DMS53 treated with DMSO at 0.1 percent for 48 hours (cell line): ENCODE data around the gene AADAC.
"Not testable (repeated sequence)": the region's sequence is repeated elsewhere in the genome, so short reads cannot be mapped to it uniquely, and the experiment has no call there.

Source experiments
- DNase-seq: peaks from one replicate; lab custom pipeline; 2025; ENCODE audit not compliant: unreplicated experiment; lab: John Stamatoyannopoulos, UW

Gene AADAC

DNA sequence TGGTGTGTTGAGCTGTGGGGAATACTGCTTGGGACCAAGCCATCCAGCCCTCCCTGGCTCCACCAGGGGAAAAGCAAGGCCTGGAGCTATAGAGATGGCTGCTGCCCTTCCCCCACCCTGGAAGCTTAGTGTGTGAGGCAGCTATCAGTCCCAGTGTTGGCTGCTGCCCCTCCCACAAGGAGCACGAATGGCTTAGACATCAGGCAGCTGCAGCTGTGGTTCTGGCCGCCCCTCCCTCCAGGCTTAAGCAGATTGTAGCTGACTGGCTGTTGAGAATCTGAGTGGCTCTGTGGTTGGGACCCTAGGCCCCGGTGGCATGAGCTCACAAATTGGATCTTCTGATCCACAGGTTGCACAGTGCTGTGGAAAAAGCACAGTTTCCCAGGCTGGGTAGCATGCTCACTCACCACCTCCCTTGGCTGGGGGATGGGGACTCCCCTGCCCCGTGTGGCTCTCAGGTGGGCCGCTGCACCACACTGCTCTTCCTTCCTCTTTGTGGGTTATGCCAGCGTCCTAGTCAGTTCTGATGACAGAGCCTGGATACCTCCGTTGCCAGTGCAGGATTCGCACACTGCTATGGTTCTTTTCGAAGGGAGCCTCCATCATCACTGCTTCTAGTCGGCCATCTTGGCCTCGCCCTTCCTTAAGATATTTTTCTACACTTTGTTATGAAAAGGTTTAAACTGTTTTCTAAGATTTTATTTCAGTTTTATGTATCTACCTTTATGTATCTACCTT is 38.3 kb downstream of the AADAC start:
- no peak for DNase-seq

DNA sequence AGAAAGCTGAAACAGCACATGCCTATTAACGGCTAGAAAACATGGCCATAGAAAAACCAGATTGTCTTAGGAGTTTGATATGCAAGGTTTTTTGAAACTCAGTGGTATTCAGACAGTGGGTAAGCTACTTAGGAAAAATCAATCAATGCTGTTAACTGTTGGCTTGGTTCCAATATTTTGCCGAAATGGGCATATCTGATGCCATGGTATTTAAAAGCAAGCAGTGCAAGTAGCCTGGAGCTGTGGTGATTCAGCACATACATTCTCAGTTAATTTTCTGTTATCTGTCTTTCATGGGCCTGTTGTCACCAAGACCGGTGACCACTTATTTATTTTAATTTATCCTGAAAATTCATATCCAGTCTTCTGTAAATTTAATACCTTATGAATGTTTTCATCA is 42.2 kb downstream of the AADAC start:
- DNase-seq = no peak

DNA sequence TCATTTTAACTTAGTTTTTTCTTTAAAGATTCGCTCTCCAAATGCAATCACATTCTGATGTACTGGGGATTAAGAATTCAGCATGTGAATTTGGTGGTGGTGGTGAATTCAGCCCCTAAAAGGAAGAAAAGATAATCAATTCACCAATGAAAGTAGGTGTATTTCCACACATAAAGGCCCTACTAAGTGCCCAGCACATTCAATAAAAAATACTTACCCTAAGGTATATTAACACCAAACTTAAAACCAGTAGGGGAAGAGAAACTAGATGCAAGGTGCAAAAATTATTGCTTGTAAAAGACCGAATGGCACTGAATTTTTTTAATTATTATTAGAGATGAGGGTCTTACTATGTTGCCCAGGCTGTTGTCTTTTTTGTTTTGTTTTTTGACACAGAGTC is 42.7 kb downstream of the AADAC start:
- DNase-seq = no peak

DNA sequence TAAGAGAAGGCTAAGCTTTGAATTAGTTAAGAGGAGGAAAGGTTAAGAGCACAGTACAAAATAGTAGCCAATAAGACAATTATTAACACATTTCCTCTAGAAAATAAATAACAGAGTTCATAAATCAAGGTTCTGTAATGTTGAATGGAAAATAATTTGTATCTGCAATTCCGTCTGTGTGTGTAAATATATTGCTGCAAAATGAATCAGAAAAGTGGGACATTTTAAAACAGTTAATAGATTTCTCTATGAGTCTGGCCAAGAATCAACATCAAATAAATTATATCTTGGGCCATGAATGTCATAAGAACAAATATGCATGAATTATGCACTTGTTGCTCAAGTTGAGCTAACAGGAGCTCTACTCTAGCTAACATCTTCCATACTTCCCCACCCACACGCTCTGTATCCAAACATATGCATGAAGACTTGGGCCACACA is 45.3 kb downstream of the AADAC start:
- DNase-seq = no peak

DNA sequence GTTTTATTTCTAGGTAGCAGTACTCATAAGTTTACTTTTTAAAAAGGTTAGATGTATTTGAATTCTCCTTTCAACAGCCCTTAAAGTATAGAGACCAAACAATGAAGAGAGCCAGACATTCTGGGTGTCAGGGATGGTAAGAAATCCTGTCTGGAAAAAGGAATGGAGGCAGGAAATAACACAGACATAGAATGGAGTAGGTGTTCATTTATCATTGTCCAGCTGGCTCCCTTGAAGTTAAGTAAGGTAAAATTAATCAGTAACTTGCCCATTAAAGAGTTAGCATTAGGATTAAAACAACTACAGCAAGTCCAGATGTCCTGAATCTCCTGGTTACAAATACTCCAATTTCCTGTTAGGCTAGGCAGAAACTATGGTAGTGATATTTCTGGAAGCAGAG is 46.0 kb downstream of the AADAC start:
- DNase-seq = peak; percentile 43

DNA sequence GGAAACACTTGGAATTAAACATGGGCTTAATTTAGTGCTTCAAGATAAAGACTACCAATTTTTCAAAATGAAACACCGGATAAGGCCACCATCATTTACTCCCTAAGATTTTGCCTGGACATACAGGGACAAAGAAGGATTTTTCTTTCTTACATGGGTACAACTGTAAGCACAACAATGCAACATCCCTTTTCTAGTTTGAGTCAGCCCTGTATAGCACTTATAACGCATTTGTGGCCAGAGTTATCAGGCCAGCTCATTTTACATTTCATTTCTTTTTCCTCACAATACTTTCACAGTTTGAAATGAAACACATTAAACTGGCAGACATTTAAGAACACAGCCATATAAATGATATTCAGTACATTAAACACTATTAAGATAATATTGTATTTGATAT is 49.7 kb downstream of the AADAC start:
- DNase-seq = no peak

DNA sequence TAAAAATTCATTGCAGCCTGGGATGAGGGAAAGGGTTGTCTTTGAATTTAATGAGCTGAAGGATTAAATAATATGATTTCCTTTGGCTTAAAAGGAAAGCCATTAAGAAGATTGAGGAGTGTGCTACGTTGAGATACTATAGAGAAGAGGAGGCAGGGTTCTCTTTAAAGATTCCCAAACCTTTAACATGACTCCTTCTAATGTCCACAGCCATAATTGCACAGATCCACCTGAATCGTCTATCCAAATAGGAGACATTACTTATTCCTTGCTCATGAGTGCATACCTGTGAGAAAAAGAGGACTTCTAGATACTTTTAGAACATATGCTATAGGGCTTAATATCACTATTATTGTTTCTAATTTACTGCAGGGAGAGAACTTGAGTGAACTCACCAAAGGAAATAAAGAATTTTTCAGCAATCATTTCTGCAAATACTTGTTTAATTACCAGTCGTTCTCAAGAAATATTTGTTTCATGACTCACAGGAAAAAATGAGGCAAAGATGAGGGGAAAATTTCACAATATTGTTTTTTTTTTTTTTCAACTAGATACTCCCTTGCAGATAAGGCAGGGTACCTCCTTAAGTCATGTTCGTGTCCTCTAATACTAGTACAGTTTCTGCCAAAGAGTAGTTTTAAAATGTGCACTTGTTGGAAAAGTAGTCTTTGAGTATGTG is 50.6 kb downstream of the AADAC start:
- DNase-seq = no peak

DNA sequence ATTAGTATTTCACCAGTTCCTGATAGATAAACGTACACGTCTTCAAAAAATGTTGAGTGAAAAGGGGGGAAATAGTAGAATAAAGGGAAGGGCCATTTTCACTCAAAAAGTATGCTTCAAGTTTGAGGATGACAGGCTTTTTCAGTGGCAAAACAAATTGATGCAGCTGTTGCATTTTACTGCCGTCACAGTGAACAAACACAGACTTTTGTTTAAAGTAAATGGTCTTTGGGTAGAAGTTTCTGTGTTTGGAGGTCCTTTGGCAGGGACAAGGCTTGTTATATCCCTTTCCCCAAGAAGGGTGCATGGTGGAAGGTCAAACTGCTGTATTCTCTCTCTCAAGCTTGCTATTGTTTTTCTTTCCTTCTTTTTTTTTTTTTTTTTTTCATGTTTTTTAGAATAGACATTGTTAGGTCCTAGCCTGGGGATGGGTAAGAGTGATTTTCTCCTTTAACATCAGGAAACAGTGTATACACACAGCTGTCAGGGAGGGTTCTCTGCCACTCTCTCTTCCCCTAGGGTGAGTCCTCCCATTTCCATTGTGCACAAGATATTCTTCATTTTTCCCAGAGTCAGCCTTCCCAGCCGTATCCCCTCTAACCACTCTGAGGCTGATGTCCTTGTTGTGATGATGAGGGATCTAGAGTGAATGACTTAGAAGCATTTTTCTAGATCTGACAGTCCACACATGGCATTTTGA is 52.9 kb downstream of the AADAC start:
- no peak for DNase-seq

DNA sequence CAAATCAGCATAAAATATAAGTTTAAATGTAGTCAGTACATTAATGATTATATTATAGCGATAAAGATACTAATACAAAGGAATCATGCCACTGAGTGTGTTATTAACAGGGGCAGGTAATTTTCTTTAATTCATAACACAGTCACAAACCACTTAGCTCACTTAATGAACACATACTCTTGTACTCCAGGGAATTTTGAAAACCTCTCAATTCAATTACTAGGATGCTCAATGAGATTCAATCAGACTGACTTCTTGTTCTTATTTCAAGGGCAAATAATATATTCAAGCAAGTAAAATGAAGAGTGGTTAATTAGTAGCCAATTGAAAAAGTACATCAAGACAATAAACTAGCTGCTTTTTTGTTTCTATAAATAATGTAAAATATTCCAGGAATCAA is 53.8 kb downstream of the AADAC start:
- DNase-seq = no peak

DNA sequence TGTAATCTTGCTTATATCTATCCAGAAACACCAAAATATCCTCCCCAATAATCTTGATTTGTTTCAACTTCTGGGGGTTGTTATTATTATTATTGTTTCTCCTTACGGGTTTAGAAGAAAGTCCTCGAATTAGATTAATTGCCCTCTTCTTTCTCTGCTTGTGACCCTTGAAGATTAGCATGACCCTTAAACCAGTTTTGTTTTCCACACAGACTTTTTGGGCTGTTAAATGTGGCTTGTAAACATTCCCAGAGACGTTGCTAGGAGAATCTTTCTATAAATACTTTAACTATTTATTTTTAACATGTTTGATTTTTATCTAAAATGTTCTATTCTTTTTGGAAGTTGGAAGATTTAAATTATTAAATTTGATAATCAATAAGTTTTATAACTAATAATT is 55.3 kb downstream of the AADAC start:
- DNase-seq = no peak

DNA sequence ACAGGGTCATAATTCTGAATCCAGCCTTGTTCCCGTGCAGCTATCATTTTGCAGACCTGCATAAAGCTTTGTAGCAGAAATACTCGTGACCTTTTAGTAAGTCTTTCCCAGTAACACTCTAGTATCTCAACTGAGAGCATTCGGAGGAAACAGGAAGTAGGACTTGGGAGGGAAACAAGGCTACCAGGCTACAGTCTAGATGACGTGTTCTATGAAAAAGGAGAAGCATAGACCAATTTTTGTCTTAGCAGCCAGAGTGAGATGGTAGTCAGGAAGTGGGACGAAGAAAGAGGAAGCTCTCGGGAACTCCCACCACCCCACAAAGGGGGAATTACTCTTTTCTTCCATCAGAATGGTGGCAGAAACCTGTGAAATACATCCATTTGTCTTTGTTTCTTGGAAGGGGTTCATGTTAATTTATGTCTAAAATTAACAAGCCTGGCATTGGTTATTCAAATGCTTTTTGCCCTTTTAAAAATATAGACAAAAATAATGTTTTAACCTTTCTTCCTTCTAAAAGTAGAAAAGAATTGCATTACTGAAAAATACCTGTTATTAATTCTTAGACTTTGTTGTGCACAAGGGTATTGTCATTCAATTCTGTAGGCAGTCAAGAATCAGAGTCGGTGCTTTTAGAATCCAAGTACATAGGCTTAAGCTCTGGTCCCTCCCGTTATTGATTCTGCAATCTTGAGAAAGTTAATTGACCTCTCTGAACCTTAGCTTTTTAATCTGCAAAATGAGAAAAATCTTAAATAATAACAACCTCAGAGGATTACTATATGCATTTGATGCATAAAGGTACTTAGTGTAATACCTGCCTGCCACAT is 57.9 kb downstream of the AADAC start:
- no peak for DNase-seq

DNA sequence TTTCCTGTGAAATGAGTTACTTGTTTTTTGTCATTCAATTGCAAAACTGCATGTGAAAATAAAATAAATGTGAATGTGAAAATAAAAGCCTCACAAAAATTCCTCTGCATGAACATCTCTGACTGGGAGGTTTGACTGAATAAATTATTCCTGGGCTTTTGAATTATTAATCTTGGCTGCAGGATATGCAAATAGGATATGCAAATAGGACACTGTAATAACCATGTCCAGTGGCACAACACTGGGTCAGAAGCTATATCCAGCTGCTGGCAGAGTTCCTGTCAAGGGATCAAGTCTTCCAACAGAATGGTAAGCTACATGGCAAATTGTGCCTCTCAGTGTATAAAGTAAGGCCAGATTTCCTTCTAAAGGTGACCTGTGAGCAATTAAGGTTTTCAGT is 59.5 kb downstream of the AADAC start, which contains the start of gene SUCNR1:
Gene SUCNR1, plus strand, starts transcription at position 246 of the 400 bp plus-strand sequence. CDS start 6,250 bp downstream, outside the sequence.
- no peak for DNase-seq

DNA sequence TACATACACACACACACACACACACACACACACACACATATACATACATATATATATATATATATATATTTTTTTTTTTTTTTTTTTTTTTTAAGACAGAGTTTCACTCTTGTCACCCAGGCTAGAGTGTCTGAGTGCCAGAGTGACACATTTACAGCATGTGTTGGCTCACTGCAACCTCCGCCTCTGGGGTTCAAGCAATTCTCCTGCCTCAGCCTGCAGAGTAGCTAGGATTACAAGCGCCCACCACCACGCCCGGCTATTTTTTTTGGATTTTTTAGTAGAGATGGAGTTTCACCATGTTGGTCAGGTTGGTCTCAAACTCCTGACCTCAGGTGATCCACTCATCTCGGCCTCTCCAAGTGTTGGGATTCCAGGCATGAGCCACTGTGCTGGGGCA is 60.2 kb downstream of the AADAC start:
- DNase-seq = not testable (repeated sequence)

DNA sequence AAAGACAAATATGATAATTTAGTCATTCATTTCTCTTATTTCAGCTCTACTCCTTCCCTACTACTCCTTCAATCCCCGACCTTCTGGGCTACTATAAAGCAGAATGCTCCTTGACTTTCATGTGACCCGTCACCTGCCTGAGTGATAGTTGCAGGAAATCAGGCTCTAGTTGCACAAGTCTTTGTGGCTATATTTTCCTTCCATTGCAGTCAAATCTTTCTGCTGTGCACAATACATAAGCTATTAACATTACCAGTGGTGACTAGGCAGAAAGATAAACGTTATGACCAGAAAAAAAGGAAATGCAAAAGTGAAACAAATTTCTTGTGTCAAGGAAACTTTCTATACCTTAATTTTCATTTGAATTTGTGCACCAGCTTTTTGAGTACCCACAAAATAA is 61.8 kb downstream of the AADAC start:
- DNase-seq = peak; percentile 52

DNA sequence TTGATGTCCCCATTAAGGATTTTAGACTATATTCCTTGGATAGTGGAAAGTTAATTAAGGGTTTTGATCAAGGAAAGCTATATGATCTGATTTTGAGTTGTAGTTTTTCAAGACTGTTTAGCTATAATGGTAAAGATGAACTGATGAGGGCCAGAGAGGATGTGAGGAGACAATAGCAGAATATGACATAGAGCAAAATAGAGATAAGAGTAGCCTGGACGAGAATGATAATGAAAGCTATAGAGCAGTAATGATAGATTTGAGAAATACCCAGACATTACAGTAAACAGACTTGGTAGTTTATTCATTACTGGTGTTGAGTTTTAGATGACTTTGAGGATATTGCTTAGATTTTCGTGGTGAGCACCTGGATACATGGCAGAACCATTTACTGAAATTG is 63.4 kb downstream of the AADAC start:
- DNase-seq = no peak
